Fibroblast of villous mesenchyme (primary cell): Measurements from ENCODE around the gene ZCCHC4. TPM values are rescaled to one million over a fixed set of nuclear protein-coding genes. Genes with fewer than 3 reads are reported as not detected.

Experiments
- DNase-seq: peaks from one replicate; pipeline ENCODE4 v3.0.0-alpha.2; 2010; ENCODE audit warnings: low read depth
- H3K4me3 ChIP-seq: 2 replicates; pipeline ENCODE4 v1.5.1; 2011; ENCODE audit warnings: low read depth, mild to moderate bottlenecking, low read length
- CTCF ChIP-seq: IDR thresholded peaks from 2 replicates; pipeline ENCODE4 v1.5.1; 2012; ENCODE audit warnings: low read depth, mild to moderate bottlenecking, low read length; ENCODE audit not compliant: insufficient read depth
- total RNA-seq: library from RNA; depleted of rRNA; stranded (reverse); fragments of >200 nt; gene quantifications from 2 replicates; pipeline ENCODE4 v1.2.3, GENCODE V29; 2012

Gene ZCCHC4
- total RNA-seq, 1 donor, result 15.1 TPM

- no peak for TF ChIP-seq CTCF
- no peak for DNase-seq
- no peak overlapping the region for H3K4me3 ChIP-seq
Observed at GRCh38 chr4:25386926-25387325, 74.4 kb downstream of the ZCCHC4 start.

- no peak for TF ChIP-seq CTCF
- H3K4me3 ChIP-seq, result no peak overlapping the region
- no peak for DNase-seq
Observed at GRCh38 chr4:25397305-25397704, 84.7 kb downstream of the ZCCHC4 start.

- no peak for DNase-seq
- TF ChIP-seq CTCF, result no peak
Observed at GRCh38 chr4:25399510-25399909, 86.9 kb downstream of the ZCCHC4 start.

GRCh38 chr4:25401066-25401465 is 88.5 kb downstream of the ZCCHC4 start:
- no peak overlapping the region for H3K4me3 ChIP-seq
- TF ChIP-seq CTCF, result no peak
- no peak for DNase-seq

More at GRCh38 chr4:25399510-25399909, 86.9 kb downstream of the ZCCHC4 start:
- H3K4me3 ChIP-seq, result no peak overlapping the region

- no peak for TF ChIP-seq CTCF
- no peak overlapping the region for H3K4me3 ChIP-seq
- no peak for DNase-seq
Observed at GRCh38 chr4:25402521-25402920, 89.9 kb downstream of the ZCCHC4 start.

GRCh38 chr4:25403699-25404098 is 91.1 kb downstream of the ZCCHC4 start:
- no peak for TF ChIP-seq CTCF
- no peak for DNase-seq
- H3K4me3 ChIP-seq, result no peak overlapping the region

- H3K4me3 ChIP-seq, result no peak overlapping the region
- no peak for TF ChIP-seq CTCF
- no peak for DNase-seq
Observed at GRCh38 chr4:25405453-25405852, 92.9 kb downstream of the ZCCHC4 start.
